ENCODE data around the gene MDGA2.

Gene MDGA2

DNA sequence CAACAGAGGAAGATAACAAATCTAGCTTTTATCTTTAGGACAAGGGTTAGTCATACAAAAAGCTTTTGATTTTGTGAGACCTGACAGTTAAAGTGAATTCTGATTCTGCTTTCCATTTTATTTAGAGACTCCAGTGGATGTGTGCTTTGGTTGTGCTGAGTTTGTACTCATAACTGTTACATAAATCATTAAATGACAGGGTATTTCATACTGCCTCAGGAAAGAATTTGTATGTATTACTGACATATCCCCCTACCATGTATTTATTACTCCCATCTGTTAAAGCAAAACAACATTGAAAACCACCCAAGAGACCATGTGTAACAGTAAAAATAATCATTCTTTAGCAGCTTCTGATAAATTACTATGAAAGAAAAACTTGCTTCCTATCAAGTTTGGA lies 780.9 kb downstream of the MDGA2 start:
- H3K4me1 ChIP-seq (ENCODE audit: control insufficient read depth, insufficient read depth, low read length): no peaks in the 10 kb centered on the region
- no peaks in the 10 kb centered on the region for H3K27me3 ChIP-seq (ENCODE audit: control insufficient read depth, insufficient read depth, low read length)

GRCh38 chr14:46887144-46887543 lies 788.3 kb downstream of the MDGA2 start:
- Histone ChIP-seq H3K9me3 (ENCODE audit: control insufficient read depth, insufficient read depth, low read length) (no peaks in the 10 kb centered on the region), H3K4me3 (ENCODE audit: low read depth, low read length) (no peak overlapping the region), H3K27ac (ENCODE audit: low read depth, low read length) (no peak overlapping the region), H3K27me3 (ENCODE audit: control insufficient read depth, insufficient read depth, low read length) (no peaks in the 10 kb centered on the region), H3K9ac (ENCODE audit: low read depth, low read length) (no peak overlapping the region), H3K36me3 (ENCODE audit: control insufficient read depth, insufficient read depth, low read length) (no peaks in the 10 kb centered on the region), H3K4me1 (ENCODE audit: control insufficient read depth, insufficient read depth, low read length) (no peaks in the 10 kb centered on the region)

More for the DNA sequence above, 780.9 kb downstream of the MDGA2 start:
- no peaks in the 10 kb centered on the region for H3K9me3 ChIP-seq (ENCODE audit: control insufficient read depth, insufficient read depth, low read length)
- H3K36me3 ChIP-seq (ENCODE audit: control insufficient read depth, insufficient read depth, low read length): no peaks in the 10 kb centered on the region
- no peak overlapping the region for H3K9ac ChIP-seq (ENCODE audit: low read depth, low read length)
- H3K27ac ChIP-seq (ENCODE audit: low read depth, low read length): no peak overlapping the region
- H3K4me3 ChIP-seq (ENCODE audit: low read depth, low read length): no peak overlapping the region

- no peak overlapping the region for H3K4me3 ChIP-seq (ENCODE audit: low read depth, low read length)
- no peaks in the 10 kb centered on the region for H3K27me3 ChIP-seq (ENCODE audit: control insufficient read depth, insufficient read depth, low read length)
- H3K27ac ChIP-seq (ENCODE audit: low read depth, low read length): no peak overlapping the region
- H3K9me3 ChIP-seq (ENCODE audit: control insufficient read depth, insufficient read depth, low read length): no peaks in the 10 kb centered on the region
- no peaks in the 10 kb centered on the region for H3K4me1 ChIP-seq (ENCODE audit: control insufficient read depth, insufficient read depth, low read length)
- no peak overlapping the region for H3K9ac ChIP-seq (ENCODE audit: low read depth, low read length)
- no peaks in the 10 kb centered on the region for H3K36me3 ChIP-seq (ENCODE audit: control insufficient read depth, insufficient read depth, low read length)
These were observed 789.8 kb downstream of the MDGA2 start for GRCh38 chr14:46885566-46885965.

GRCh38 chr14:46861753-46862152 lies 813.7 kb downstream of the MDGA2 start:
- no peak overlapping the region for H3K4me3 ChIP-seq (ENCODE audit: low read depth, low read length)
- H3K27ac ChIP-seq (ENCODE audit: low read depth, low read length): no peak overlapping the region
- no peaks in the 10 kb centered on the region for H3K4me1 ChIP-seq (ENCODE audit: control insufficient read depth, insufficient read depth, low read length)
- H3K27me3 ChIP-seq (ENCODE audit: control insufficient read depth, insufficient read depth, low read length): no peaks in the 10 kb centered on the region
- no peak overlapping the region for H3K9ac ChIP-seq (ENCODE audit: low read depth, low read length)
- no peaks in the 10 kb centered on the region for H3K36me3 ChIP-seq (ENCODE audit: control insufficient read depth, insufficient read depth, low read length)
- no peaks in the 10 kb centered on the region for H3K9me3 ChIP-seq (ENCODE audit: control insufficient read depth, insufficient read depth, low read length)

GRCh38 chr14:46840944-46841720 lies 834.3 kb downstream of the MDGA2 start:
- H3K27ac ChIP-seq (ENCODE audit: low read depth, low read length): no peak overlapping the region
- no peaks in the 10 kb centered on the region for H3K9me3 ChIP-seq (ENCODE audit: control insufficient read depth, insufficient read depth, low read length)
- H3K9ac ChIP-seq (ENCODE audit: low read depth, low read length): no peak overlapping the region
- no peaks in the 10 kb centered on the region for H3K27me3 ChIP-seq (ENCODE audit: control insufficient read depth, insufficient read depth, low read length)
- no peak overlapping the region for H3K4me3 ChIP-seq (ENCODE audit: low read depth, low read length)
- H3K4me1 ChIP-seq (ENCODE audit: control insufficient read depth, insufficient read depth, low read length): peaks cover 6% of the 10 kb centered on the region; the same call in 1 of the 2 replicates
- H3K36me3 ChIP-seq (ENCODE audit: control insufficient read depth, insufficient read depth, low read length): no peaks in the 10 kb centered on the region

- Histone ChIP-seq H3K9me3 (ENCODE audit: control insufficient read depth, insufficient read depth, low read length) (no peaks in the 10 kb centered on the region), H3K9ac (ENCODE audit: low read depth, low read length) (no peak overlapping the region), H3K4me3 (ENCODE audit: low read depth, low read length) (no peak overlapping the region), H3K27ac (ENCODE audit: low read depth, low read length) (no peak overlapping the region), H3K27me3 (ENCODE audit: control insufficient read depth, insufficient read depth, low read length) (no peaks in the 10 kb centered on the region), H3K36me3 (ENCODE audit: control insufficient read depth, insufficient read depth, low read length) (no peaks in the 10 kb centered on the region), H3K4me1 (ENCODE audit: control insufficient read depth, insufficient read depth, low read length) (peaks cover 20% of the 10 kb centered on the region)
These were observed 855.1 kb downstream of the MDGA2 start for GRCh38 chr14:46820291-46820690.

DNA sequence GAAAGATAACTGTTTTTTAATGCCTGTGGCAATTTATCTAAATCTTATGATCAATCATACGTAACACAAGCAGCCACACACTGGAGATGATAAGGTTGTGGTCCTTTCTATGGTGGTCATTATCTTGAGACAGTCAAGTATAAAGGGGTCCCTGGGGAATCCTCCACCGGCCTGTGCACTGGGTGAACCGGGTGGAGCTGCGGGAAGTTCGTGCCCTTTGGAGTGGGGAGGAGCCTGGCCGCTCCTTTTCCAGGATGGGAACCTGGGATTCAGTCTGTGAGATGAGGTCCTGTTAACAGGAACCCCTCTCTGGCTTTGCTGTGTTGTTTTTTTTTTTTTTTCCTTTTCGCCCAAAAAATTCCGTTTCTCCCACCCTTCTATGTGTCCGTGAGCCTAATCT lies 856.3 kb downstream of the MDGA2 start:
- H3K9me3 ChIP-seq (ENCODE audit: control insufficient read depth, insufficient read depth, low read length): no peaks in the 10 kb centered on the region
- H3K9ac ChIP-seq (ENCODE audit: low read depth, low read length): no peak overlapping the region

GRCh38 chr14:46818147-46818546 lies 857.3 kb downstream of the MDGA2 start:
- Histone ChIP-seq H3K27ac (ENCODE audit: low read depth, low read length) (no peak overlapping the region), H3K9ac (ENCODE audit: low read depth, low read length) (no peak overlapping the region), H3K9me3 (ENCODE audit: control insufficient read depth, insufficient read depth, low read length) (no peaks in the 10 kb centered on the region), H3K4me3 (ENCODE audit: low read depth, low read length) (peak overlapping the region; percentile 38), H3K36me3 (ENCODE audit: control insufficient read depth, insufficient read depth, low read length) (no peaks in the 10 kb centered on the region), H3K27me3 (ENCODE audit: control insufficient read depth, insufficient read depth, low read length) (no peaks in the 10 kb centered on the region), H3K4me1 (ENCODE audit: control insufficient read depth, insufficient read depth, low read length) (peaks cover 20% of the 10 kb centered on the region)

More for the DNA sequence above, 856.3 kb downstream of the MDGA2 start:
- no peaks in the 10 kb centered on the region for H3K36me3 ChIP-seq (ENCODE audit: control insufficient read depth, insufficient read depth, low read length)
- no peak overlapping the region for H3K27ac ChIP-seq (ENCODE audit: low read depth, low read length)
- H3K27me3 ChIP-seq (ENCODE audit: control insufficient read depth, insufficient read depth, low read length): no peaks in the 10 kb centered on the region
- peaks cover 20% of the 10 kb centered on the region for H3K4me1 ChIP-seq (ENCODE audit: control insufficient read depth, insufficient read depth, low read length)
- no peak overlapping the region for H3K4me3 ChIP-seq (ENCODE audit: low read depth, low read length)

DNA sequence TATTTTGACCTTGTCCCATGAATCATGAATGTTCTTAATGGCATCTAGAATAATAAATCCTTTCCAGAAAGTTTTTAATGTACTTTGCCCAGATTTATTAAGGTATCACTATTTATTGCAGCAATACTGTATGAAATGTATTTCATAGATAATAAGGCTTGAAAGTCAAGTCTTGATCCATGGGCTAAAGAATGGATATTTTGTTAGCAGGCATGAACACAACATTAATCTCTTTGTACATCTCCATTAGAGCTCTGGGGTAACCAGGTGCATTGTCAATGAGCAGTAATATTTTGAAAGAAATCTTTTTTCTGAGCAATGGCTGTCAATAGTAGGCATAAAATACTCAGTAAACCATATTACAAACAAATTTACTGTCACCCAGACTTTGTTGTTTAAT lies 882.3 kb downstream of the MDGA2 start:
- Histone ChIP-seq H3K9me3 (ENCODE audit: control insufficient read depth, insufficient read depth, low read length) (no peaks in the 10 kb centered on the region), H3K36me3 (ENCODE audit: control insufficient read depth, insufficient read depth, low read length) (no peaks in the 10 kb centered on the region), H3K9ac (ENCODE audit: low read depth, low read length) (no peak overlapping the region), H3K27ac (ENCODE audit: low read depth, low read length) (no peak overlapping the region), H3K4me1 (ENCODE audit: control insufficient read depth, insufficient read depth, low read length) (no peaks in the 10 kb centered on the region), H3K27me3 (ENCODE audit: control insufficient read depth, insufficient read depth, low read length) (no peaks in the 10 kb centered on the region), H3K4me3 (ENCODE audit: low read depth, low read length) (no peak overlapping the region)
